Measurements from ENCODE around the gene CD7.

The CD7 gene

GRCh38 chr17:82277851-82278250 is 39.6 kb downstream of the CD7 start:
- DNase-seq = no peak

GRCh38 chr17:82276938-82277337 is 40.5 kb downstream of the CD7 start:
- no peak for DNase-seq

- DNase-seq = no peak
These were observed 42.1 kb downstream of the CD7 start for GRCh38 chr17:82275326-82275725.

GRCh38 chr17:82274134-82275020 is 43.0 kb downstream of the CD7 start:
- DNase-seq = no peak

- DNase-seq = peak; percentile 86
These were observed 43.9 kb downstream of the CD7 start, which contains the start of gene CSNK1D for GRCh38 chr17:82273327-82274133. Gene CSNK1D (minus strand): TSS chr17:82273700. CDS start chr17:82273381, 319 bp downstream.

GRCh38 chr17:82272495-82273326 is 44.7 kb downstream of the CD7 start:
- DNase-seq = no peak

GRCh38 chr17:82271401-82271800 is 46.0 kb downstream of the CD7 start:
- no peak for DNase-seq

- no peak for DNase-seq
These were observed 46.8 kb downstream of the CD7 start for GRCh38 chr17:82270651-82271050.

GRCh38 chr17:82269882-82270500 is 47.4 kb downstream of the CD7 start:
- DNase-seq = no peak

GRCh38 chr17:82269138-82269881 is 48.1 kb downstream of the CD7 start:
- DNase-seq = no peak

GRCh38 chr17:82267575-82268379 is 49.6 kb downstream of the CD7 start:
- peak; percentile 90 for DNase-seq

GRCh38 chr17:82266142-82266541 is 51.3 kb downstream of the CD7 start:
- no peak for DNase-seq

Measured in fibroblast of skin of abdomen (primary cell).